GM18861 (cell line): ENCODE results near the gene DCPS.
"Not testable (repeated sequence)": the region's sequence is repeated elsewhere in the genome, so short reads cannot be mapped to it uniquely, and the experiment has no call there.

Source experiments
- ATAC-seq: cut with Tn5 transposase; IDR thresholded peaks from one replicate; pipeline ENCODE4 v1.9.1; 2021; ENCODE audit not compliant: unreplicated experiment

Gene DCPS, protein sequence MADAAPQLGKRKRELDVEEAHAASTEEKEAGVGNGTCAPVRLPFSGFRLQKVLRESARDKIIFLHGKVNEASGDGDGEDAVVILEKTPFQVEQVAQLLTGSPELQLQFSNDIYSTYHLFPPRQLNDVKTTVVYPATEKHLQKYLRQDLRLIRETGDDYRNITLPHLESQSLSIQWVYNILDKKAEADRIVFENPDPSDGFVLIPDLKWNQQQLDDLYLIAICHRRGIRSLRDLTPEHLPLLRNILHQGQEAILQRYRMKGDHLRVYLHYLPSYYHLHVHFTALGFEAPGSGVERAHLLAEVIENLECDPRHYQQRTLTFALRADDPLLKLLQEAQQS

DNA sequence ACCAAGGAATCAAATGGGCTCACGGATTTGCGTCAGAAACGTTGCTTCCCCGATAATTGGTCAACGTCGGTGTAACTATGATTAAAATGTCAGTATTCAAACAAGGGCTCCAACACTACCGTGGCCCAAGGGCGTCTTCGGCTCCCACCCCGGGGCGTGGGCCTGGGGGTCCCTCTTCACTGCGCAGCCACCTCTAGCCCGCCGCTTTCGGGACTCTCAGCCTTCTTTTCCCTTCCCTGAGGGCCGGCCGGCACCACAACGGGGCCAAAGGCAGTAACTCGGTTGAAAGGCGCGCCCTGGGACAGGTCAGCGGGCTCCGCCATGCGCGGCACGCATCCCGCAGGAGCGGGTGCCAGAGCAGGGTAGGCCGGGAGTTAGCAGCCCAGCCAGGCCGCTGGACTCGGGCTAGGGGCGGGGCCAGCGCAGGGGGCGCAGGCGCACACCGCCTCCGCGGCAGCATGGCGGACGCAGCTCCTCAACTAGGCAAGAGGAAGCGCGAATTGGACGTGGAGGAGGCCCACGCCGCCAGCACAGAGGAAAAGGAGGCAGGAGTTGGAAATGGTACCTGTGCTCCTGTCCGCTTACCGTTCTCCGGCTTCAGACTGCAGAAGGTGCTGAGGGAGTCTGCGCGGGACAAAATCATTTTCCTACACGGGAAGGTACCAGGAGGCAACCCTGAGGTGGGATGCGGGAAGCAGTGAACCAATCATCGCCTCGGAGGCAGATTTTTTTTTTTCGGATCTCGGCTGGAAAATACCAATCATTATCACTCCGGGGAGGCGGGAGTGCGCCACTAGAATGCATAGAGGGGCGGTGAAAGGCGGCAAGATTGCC, at the start of gene DCPS:
Gene DCPS (plus strand): TSS at position 438 of the 834 bp plus-strand sequence. CDS start 21 bp downstream, at position 459.
- peak; percentile 74 for ATAC-seq

DNA sequence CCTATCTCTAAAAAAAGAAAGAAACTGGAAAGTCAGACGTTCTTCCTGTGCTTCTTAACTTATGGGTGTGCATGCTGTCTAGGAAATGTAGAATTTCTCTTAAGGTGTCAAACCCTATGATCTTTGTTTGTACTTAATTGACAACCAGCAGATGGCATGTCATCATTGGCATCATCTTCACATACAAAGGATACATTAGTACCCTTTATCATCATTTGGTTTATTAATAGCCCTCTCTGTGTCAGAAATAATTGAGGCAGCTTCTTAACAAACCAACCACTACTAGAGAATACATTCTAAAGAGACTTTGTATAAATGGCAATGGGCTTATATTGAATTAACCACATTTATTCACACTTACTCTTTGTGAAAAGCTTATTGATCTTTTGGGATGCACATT, 49.0 kb upstream of the DCPS start:
- no peak for ATAC-seq

DNA sequence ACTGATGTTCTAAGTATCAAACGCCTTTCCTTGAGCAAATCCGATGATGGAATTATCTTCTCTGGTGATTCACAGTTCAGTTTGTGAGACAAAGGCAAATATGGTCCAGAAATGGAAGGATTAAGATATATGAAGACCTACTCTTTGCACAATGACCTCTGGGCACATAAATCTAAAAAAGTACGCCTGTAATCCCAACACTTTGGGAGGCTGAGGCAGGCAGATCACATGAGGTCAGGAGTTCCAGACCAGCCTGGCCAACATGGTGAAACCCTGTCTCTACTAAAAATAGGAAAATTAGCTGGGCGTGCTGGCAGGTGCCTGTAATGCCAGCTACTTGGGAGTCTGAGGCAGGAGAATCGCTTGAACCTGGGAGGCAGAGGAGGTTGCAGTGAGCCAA, 48.4 kb upstream of the DCPS start:
- ATAC-seq, result not testable (repeated sequence)

DNA sequence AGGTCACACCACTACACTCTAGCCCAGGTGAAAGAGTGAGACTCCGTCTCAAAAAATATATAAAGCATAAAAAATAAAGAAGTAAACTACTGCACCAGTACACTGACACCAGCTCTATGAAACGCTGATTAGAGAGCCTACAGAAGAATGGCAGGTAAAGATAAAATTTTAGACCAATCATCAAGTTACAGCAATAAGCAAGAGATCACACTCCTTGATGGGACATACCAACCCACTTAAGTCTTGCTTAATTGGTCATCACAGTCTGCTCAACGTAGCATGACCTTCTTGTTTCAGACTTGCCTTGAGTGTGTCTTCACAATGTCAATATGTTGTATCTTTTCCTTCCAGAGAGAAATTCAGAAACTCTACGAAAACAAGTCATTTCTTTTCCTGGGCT, 47.6 kb upstream of the DCPS start:
- no peak for ATAC-seq

DNA sequence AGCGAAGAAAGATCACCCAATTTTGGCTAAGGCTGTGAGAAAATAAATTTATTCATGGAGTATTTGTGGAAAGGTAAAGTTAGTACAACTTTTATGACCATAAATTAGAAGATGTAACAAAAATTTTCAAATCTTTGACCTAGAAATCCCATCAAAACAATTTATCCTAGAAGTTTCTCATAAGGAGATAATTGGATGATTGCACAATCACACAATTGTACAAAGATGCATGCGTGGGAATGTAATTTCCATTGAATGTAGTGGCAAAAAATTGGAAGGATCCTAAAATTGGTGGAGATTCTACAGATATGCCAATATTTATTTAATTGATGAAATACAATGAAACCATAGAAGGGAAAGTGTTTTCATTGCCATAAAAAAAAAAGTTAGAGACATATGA, 46.7 kb upstream of the DCPS start:
- no peak for ATAC-seq

DNA sequence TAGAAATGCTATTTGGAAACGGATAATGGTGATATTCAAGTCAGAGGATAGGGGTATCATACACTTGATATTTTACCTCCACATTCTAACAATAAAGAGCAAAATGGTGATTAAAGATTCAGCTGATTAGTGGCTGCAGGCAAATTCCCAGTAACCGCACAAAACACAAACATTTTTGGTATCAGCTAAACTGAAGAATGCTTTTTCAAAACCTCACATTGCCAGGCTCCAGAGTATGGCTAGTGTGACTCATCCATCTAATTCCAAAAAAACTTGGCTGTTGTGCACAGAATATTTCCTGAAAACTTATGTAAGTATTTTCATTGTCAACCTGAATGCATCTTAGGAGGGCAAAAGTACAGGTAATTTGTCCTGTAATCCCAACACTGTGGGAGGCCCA, 46.1 kb upstream of the DCPS start:
- ATAC-seq, result no peak

DNA sequence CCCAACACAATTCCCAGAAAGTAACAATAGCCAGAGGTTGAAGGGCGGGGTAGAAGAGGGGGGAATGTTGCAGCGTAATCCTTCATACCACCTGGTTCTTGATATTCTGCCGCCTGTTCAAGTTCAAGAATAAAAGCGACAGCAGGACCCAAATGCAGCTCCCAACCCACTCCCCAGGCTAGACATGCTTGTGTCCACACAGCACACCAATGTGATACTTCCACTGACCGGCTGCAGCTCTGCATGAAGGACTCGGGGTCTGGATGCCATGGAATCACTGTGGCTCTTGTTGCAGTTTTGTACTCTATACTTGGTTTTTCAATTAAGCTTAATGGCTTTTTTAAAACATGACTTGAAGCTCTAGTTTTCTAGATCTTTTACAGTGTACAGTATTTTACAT, 41.6 kb upstream of the DCPS start:
- ATAC-seq, result no peak

DNA sequence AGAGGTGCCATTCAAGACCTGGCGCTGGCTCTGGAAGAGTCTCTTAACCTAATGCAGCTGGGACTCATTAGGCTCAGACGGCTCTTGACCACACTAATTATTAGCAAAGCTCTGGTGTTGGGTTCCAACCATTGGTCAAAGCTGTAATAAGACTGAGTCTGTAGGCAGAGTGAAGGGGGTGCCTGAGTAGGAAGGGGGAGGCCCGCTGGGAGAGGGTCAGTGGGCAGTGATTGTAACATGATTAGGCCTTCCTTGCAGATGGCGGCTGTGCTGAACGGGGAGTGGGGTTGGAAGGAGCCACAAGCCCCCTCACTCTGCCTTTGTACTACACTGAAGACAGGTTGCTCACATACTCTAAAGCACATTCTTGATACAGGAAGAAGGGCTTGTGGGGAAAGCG, 40.4 kb upstream of the DCPS start:
- ATAC-seq, result no peak

DNA sequence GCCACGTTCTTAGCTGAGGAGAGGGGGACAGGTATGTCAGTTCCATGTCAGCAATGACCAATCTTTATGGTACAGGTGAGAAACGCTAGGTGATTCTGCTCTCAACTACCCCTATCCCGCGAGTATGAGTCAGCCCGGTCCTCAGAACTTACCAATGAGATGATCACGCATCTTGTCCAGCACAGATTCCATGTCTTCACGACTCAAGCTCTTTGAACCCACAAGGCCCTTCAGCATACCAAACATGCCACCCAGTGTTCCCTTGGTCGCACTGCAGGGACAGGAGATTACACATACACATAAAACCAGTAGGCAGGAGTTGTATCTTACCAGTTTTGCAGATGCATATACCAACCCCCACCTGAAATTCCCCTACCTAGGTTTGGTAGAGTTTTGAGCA, 38.0 kb upstream of the DCPS start:
- ATAC-seq, result no peak

DNA sequence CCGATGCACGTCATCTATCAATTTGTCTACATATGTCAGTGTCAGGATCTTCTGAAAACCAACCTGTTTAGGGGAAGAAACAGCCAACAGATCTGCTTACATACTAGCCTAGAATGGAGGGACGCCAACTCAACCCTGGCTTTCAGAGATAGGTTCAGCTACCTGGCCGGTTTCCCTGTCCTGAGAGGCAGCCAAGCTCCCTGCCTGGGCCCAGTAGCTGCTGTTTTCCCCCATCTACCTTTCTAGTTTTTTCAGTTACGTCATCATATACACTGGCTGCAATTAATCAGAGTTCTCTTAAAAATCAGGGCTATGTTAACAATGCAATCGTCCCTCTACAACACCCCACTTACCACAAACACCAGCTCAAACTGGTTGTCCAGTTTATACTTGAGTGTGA, 36.2 kb upstream of the DCPS start:
- no peak for ATAC-seq

DNA sequence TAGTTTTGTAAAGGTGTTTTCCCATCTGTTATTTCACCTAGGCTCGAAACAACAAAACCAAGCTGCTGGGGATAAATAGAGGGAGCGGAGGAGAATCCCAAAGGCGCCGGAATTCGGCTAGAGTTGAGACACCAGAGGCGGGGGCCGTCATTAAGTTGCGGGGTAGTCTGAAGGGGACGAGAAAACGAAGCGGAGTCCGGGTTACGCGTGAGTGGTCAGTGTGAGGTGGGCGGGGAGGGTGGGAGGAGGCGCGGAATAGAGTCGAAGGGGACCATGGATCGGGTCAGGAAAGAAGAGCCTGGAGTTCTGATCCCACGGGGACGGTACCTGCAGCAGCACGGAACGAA, 35.5 kb upstream of the DCPS start:
- ATAC-seq, result no peak

DNA sequence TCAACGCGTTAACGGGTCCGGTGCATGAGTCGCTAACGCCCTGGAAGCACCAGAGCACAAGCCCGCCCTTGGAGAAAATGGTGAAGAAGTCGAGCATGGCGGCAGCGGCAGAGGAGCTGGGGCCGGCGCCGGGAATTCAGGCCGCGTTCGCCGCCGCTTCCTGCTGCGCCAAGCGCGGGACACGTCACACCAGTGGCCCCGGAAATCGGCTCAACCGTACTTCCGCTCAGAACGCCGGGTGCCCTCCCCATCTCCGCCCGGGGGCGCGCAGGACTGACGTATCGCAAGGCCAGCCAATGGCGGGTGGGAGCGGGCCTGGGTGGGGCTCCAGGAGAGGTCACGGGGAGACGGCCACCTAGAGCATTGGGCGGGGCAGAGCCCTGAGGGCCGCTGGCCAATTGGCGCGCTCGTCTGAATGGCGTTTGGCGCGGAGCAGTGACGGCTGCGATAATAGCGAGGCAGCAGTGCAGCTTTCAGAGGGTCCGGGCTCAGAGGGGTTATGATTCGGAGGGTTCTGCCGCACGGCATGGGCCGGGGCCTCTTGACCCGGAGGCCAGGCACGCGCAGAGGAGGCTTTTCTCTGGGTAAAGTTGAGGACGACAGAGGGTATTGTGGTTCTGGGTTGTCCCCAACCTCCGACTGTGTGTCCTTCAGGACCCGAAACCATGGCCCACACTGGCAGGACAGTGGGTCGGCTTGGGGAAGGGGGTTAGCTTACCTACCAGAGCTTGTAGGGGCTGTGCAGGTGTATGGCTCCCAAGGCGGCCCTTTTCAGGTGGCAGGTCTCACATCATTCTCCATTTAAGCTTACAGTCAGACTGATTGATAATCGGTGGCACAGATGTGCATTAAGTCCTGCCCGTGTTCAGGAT, 34.9 kb upstream of the DCPS start, which contains the start of the genes FOXRED1 and SRPRA:
Gene FOXRED1 (plus strand): TSS at position 447 of the 872 bp plus-strand sequence. CDS start 53 bp downstream, at position 500.
Gene SRPRA (minus strand): TSS at position 188 of the 872 bp plus-strand sequence. CDS start 91 bp downstream, at position 97.
- ATAC-seq, result peak; percentile 94

DNA sequence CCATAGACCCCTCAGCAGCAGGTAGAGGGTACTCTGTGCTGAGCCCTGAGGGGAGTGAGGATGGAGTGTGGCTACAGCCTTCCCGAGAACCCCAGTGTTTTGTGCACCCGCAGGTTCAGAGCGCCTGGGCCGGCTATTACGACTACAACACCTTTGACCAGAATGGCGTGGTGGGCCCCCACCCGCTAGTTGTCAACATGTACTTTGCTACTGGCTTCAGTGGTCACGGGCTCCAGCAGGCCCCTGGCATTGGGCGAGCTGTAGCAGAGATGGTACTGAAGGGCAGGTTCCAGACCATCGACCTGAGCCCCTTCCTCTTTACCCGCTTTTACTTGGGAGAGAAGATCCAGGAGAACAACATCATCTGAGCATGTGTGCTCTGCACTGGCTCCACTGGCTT, 26.5 kb upstream of the DCPS start:
- ATAC-seq, result no peak

DNA sequence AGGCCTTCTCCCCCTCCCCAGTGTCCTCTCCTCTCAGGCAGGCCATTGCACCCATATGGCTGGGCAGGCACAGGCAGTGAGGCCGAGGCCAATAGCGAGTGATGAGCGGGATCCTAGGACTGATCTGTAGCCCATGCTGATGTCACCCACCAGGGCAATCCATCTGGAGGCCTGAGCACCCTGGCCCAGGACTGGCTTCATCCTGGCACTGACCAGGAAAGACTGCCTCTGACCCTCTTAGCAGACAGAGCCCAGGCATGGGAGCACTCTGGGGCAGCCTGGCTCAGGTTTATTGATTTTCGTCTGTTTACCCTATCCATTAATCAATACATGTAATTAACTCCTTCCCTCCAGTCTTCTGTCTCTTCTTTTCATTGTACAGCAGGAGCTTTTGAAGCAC, 26.1 kb upstream of the DCPS start:
- no peak for ATAC-seq

DNA sequence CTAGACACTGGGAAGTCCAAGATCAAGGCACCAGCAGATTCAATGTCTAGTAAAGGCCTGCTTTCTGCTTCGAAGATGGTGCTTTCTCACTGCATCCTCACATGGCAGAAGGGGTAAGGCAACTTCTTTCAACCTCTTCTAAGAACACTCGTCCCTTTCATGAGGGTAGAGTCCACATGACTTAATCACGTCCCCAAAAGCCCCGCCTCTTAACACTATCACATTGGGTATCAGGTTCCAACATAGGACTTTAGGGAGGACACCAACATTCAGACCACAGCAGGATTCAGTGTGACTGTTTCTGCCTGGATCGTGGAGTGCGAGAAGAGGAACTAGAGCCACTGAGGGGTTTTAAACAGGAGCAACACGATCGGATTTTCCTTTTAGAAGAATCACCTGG, 24.7 kb upstream of the DCPS start:
- no peak for ATAC-seq

DNA sequence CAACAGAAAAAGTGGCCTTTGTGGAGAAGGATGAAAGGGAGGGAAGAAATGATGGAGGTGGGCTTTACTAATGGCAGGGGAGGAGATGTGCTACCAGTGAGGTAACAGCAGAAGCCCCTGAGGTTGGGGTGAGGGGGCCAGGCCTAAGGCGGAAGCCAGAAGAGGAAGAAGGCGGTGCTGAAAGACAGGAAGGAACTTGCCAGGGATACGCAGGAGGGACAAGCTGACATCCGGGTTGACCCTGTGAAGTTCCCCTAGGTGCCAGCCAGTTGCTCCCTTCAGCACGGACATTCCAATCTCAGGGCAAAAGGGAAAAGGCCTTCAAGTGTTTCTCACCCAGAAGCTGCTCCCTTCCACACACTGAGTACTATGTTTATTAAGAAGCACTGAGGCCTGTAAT, 23.3 kb upstream of the DCPS start:
- no peak for ATAC-seq

DNA sequence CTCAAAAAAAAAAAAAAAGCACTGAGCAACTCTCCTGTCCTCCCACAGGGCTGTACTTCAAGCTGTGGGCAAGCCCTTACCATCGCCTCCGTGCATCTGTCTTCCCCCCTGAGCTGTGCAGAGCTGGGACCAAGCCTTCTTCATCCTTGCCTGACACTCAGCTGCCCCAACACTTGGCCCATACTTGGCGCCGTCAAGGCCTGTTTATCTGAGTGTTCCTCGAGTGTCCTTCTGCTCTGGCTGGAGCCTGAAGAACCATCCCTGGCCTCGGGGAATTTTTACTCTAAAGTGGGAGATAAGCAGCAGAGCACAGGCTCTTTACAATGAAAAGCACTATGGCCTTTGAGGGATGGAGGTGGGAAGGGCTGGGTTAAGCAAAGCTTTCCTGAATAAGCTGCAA, 22.6 kb upstream of the DCPS start:
- no peak for ATAC-seq

DNA sequence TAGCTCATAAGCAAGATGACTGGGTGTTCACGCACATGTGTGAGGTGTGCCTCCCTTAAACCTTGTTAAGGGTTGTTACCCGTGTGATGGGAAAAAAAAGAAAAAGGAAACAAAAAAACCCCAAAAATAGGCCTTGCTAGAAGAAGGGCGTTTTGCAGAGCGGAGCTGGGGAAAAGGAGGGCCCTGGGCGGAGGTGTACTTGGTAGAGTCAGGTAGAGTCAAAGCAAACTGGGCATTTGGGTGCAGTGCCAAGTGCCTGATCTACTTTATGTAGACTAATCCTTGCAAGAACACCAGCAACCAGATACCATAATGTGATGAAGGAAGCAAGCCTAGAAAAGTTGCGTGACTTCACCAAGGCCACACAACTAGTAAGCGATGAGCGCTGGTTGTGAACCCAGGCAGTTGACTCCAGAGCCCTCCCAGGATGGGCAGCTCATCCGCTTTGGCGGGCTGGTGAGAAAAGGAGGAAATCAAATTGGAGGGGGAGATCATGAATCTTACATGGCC, 22.1 kb upstream of the DCPS start:
- ATAC-seq, result no peak

DNA sequence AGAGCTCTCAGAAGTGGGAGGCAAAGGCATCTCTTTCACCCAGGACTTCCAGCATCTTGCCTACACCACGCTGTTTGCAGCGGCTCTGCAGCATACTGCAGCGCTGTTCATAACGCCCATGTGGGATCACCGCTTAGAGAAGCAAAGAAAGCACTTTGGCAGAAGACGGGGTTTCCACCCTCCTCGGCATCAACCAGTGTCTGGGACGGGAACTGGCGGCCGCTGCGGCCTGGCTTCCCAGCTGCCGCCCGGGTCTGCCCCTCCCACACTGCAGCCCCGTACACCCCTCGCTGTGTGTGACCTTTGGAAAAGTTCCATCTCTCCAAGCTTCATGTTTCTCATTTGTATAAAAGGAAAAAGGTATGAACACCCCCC, 21.5 kb upstream of the DCPS start:
- ATAC-seq, result no peak

DNA sequence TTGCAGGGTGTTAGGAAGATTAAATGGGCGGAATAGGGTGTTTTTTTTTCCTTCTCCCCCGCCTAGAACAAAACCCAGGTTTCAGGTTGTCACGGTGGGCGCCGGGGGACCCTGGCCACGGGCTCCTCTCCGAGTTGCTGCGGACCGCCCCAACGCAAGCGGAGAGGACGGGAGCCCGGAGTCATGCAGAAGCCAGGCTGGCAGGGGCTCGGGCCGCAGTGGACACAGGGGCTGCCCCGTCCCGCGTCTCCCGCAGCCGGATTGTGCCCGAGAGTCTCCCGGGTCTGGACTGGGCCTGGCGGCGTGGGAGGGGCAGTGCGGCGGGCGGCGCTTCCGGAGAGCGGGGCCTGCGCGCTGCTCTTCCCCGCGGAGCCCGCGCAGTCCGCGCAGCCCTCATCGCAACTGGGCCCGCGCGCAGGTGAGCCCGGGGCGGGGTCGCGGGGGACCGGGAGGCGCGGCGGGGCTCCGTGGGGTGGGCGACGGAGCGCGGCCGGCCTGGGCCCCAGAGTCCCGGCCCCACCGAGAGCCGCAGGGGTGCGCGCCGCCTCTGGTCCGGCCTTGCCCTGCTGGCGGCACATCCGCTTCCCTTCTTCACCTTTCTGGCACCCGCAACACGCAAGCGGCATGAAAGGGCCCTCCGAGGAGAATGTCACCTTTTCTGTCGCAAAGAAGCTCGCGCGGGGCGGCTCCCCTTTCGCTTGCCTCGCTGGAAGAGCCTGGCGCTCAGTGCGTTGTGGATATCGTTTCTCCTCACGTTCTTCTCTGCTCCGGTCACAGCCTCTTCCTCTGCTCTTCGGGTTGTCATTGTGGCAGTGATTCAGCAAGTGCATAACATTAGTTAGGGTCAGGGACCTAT, 20.9 kb upstream of the DCPS start, which contains the start of gene TIRAP:
Gene TIRAP (plus strand): TSS at position 358 of the 856 bp plus-strand sequence. CDS start 7,802 bp downstream, outside the sequence.
- peak; percentile 41 for ATAC-seq
